PC-3 (cell line): Measurements from ENCODE around the gene SON. TPM values are rescaled to one million over a fixed set of nuclear protein-coding genes. Genes with fewer than 3 reads are reported as not detected.

ENCODE experiments used
- ATAC-seq: fragments of 200-7000 bp; cut with Tn5 transposase; 2 replicates; pipeline ENCODE4 v1.9.1; 2020; ENCODE audit warnings: mild to moderate bottlenecking, moderate library complexity
- BruUV-seq: library from RNA; stranded (reverse); fragments of 400-500 nt; replicated peaks from 2 replicates; lab custom pipeline; 2021; lab: Mats Ljungman, UMichigan
- CTCF ChIA-PET: fragments of 300-600 bp; sonication (Branson Sonifier 250); formaldehyde crosslinking; loops from one replicate; lab custom pipeline; 2022; ENCODE audit warnings: antibody characterized with exemption; lab: Charles Lee
- POLR2A ChIA-PET: fragments of 300-600 bp; sonication (Branson Sonifier 250); formaldehyde crosslinking; loops from one replicate; lab custom pipeline; 2022; ENCODE audit warnings: antibody characterized with exemption; ENCODE audit not compliant: unreplicated experiment; lab: Charles Lee
- DNase-seq: peaks from one replicate; pipeline ENCODE4 v3.0.0-alpha.2; 2015
- H2AFZ ChIP-seq: fragments of 300-600 bp; sonication (generic); 2 replicates; pipeline ENCODE4 v1.6.0; 2016; ENCODE audit warnings: antibody characterized with exemption, low read length
- H3F3A ChIP-seq: fragments of 300-600 bp; sonication (generic); one replicate; pipeline ENCODE4 v1.6.0; 2017; ENCODE audit warnings: antibody characterized with exemption, low read length, control low read depth, mild to moderate bottlenecking; ENCODE audit not compliant: unreplicated experiment
- H3K27ac ChIP-seq: fragments of 300-600 bp; sonication (generic); 2 replicates; pipeline ENCODE4 v1.5.1; 2016; ENCODE audit warnings: mild to moderate bottlenecking, low read length
- H3K27me3 ChIP-seq: fragments of 300-600 bp; sonication (generic); 2 replicates; pipeline ENCODE4 v1.6.1; 2016; ENCODE audit warnings: low read length, mixed read lengths
- H3K36me3 ChIP-seq: fragments of 300-600 bp; sonication (generic); 2 replicates; pipeline ENCODE4 v1.6.1; 2016; ENCODE audit warnings: low read depth, mixed run types, low read length, mixed read lengths
- H3K4me1 ChIP-seq: fragments of 300-600 bp; sonication (generic); 2 replicates; pipeline ENCODE4 v1.5.1; 2016; ENCODE audit warnings: low read length; ENCODE audit not compliant: insufficient read depth
- H3K4me2 ChIP-seq: fragments of 300-600 bp; sonication (generic); 2 replicates; pipeline ENCODE4 v1.6.0; 2016; ENCODE audit warnings: low read length
- H3K4me3 ChIP-seq: fragments of 300-600 bp; sonication (generic); 2 replicates; pipeline ENCODE4 v1.5.1; 2016; ENCODE audit warnings: mild to moderate bottlenecking, low read length, mixed read lengths
- H3K79me2 ChIP-seq: fragments of 300-600 bp; sonication (generic); 2 replicates; pipeline ENCODE4 v1.6.1; 2017; ENCODE audit warnings: low read length, mixed read lengths
- H3K9ac ChIP-seq: fragments of 300-600 bp; sonication (generic); 2 replicates; pipeline ENCODE4 v1.6.0; 2016; ENCODE audit warnings: mild to moderate bottlenecking, low read length
- H3K9me2 ChIP-seq: fragments of 300-600 bp; sonication (generic); replicated peaks from 2 replicates; pipeline ENCODE4 v1.6.1; 2016; ENCODE audit warnings: mixed run types, low read length, mixed read lengths
- H3K9me3 ChIP-seq: fragments of 300-600 bp; sonication (generic); 2 replicates; pipeline ENCODE4 v1.6.1; 2016; ENCODE audit warnings: low read length, mixed read lengths
- H4K20me1 ChIP-seq: fragments of 300-600 bp; sonication (generic); 2 replicates; pipeline ENCODE4 v1.6.1; 2016; ENCODE audit warnings: low read length, mixed read lengths
- EZH2 ChIP-seq: fragments of 300-600 bp; sonication (generic); IDR thresholded peaks from one replicate; pipeline ENCODE4 v1.6.1; 2017; ENCODE audit warnings: antibody characterized with exemption, mild to moderate bottlenecking, low read length; ENCODE audit not compliant: unreplicated experiment
- EZH2phosphoT487 ChIP-seq: fragments of 300-600 bp; sonication (generic); IDR thresholded peaks from 2 replicates; pipeline ENCODE4 v1.6.1; 2018; ENCODE audit warnings: mild to moderate bottlenecking, antibody characterized with exemption, low read length, borderline replicate concordance
- intact Hi-C: fragments of 100-400 bp; cut with micrococcal nuclease; formaldehyde crosslinking; loops from 2 replicates; pipeline ENCODE4 v1.9.0; 2023
- total RNA-seq: library from RNA; depleted of rRNA; stranded (reverse); fragments of >200 nt; gene quantifications from 2 replicates; pipeline ENCODE4 v1.2.3, GENCODE V29; 2014
- TF ChIP-seq, protein P1 (sequence below): fragments of 300-600 bp; sonication (generic); conservative IDR thresholded peaks from 2 replicates; pipeline ENCODE4 v1.5.1; 2017; ENCODE audit warnings: antibody characterized with exemption, low read depth, mild to moderate bottlenecking, low read length

The SON gene
- total RNA-seq, 1 experiment from 2014 or later, result 373 TPM

DNA sequence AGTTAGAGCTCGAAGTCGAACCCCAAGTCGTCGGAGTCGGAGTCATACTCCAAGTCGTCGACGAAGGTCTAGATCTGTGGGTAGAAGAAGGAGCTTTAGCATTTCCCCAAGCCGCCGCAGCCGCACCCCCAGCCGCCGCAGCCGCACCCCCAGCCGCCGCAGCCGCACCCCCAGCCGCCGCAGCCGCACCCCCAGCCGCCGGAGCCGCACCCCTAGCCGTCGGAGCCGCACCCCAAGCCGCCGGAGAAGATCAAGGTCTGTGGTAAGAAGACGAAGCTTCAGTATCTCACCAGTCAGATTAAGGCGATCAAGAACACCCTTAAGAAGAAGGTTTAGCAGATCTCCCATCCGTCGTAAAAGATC lies 12.1 kb downstream of the SON start:
- DNase-seq, result no peak
- Histone ChIP-seq H3F3A (no peaks in the 10 kb centered on the region), H3K79me2 (peaks cover 99% of the 10 kb centered on the region), H3K36me3 (peaks cover 91% of the 10 kb centered on the region), H2AFZ (no peak overlapping the region), H3K27me3 (no peaks in the 10 kb centered on the region), H3K27ac (no peak overlapping the region), H3K9me2 (no peaks in the 10 kb centered on the region), H4K20me1 (peaks cover 93% of the 10 kb centered on the region), H3K4me3 (no peak overlapping the region), H3K9ac (no peak overlapping the region), H3K9me3 (no peaks in the 10 kb centered on the region), H3K4me2 (no peak overlapping the region), H3K4me1 (no peaks in the 10 kb centered on the region)
- ATAC-seq, result no peak
- ChIA-PET POLR2A (no interaction called here), CTCF (no interaction called here)
- intact Hi-C loops, result no loop called here
- TF ChIP-seq EZH2, result no peak
- TF ChIP-seq EZH2phosphoT487, result no peak
- TF ChIP-seq, protein P1, sequence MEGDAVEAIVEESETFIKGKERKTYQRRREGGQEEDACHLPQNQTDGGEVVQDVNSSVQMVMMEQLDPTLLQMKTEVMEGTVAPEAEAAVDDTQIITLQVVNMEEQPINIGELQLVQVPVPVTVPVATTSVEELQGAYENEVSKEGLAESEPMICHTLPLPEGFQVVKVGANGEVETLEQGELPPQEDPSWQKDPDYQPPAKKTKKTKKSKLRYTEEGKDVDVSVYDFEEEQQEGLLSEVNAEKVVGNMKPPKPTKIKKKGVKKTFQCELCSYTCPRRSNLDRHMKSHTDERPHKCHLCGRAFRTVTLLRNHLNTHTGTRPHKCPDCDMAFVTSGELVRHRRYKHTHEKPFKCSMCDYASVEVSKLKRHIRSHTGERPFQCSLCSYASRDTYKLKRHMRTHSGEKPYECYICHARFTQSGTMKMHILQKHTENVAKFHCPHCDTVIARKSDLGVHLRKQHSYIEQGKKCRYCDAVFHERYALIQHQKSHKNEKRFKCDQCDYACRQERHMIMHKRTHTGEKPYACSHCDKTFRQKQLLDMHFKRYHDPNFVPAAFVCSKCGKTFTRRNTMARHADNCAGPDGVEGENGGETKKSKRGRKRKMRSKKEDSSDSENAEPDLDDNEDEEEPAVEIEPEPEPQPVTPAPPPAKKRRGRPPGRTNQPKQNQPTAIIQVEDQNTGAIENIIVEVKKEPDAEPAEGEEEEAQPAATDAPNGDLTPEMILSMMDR, result no peak
- BruUV-seq, result no TSS peak

DNA sequence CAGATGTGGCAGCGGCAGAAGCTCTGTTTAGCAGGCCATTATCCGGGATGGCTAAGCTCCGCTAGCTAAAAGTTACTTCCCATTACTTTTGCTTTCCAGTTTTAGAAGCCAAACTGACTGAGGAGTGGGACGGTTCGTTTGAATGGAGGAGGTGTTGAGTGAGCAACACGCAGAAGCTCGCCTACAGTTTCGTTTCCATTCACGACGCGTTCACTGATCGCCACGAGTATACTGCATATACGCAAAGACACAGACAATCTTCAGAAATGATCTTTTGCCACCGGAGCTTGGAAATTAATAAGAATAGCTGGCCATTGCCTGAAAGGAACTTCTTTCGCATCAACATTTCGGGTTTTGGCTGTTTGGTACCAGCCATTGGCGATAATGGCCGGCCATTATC lies 14.6 kb downstream of the SON start:
- DNase-seq, result no peak
- Histone ChIP-seq H2AFZ (no peak overlapping the region), H3K4me3 (no peak overlapping the region), H3K27ac (no peak overlapping the region), H3F3A (no peaks in the 10 kb centered on the region), H4K20me1 (peaks cover 87% of the 10 kb centered on the region), H3K9me3 (no peaks in the 10 kb centered on the region), H3K9me2 (no peaks in the 10 kb centered on the region), H3K9ac (no peak overlapping the region), H3K4me2 (no peak overlapping the region), H3K36me3 (peaks cover 88% of the 10 kb centered on the region), H3K79me2 (peaks cover 91% of the 10 kb centered on the region), H3K4me1 (no peaks in the 10 kb centered on the region), H3K27me3 (no peaks in the 10 kb centered on the region)
- BruUV-seq, result no TSS peak
- intact Hi-C loops, result no loop called here
- ATAC-seq, result no peak
- CTCF ChIA-PET, result no interaction called here
- POLR2A ChIA-PET, result no interaction called here
- TF ChIP-seq EZH2phosphoT487 (no peak), EZH2 (no peak)
- TF ChIP-seq, protein P1, result no peak

DNA sequence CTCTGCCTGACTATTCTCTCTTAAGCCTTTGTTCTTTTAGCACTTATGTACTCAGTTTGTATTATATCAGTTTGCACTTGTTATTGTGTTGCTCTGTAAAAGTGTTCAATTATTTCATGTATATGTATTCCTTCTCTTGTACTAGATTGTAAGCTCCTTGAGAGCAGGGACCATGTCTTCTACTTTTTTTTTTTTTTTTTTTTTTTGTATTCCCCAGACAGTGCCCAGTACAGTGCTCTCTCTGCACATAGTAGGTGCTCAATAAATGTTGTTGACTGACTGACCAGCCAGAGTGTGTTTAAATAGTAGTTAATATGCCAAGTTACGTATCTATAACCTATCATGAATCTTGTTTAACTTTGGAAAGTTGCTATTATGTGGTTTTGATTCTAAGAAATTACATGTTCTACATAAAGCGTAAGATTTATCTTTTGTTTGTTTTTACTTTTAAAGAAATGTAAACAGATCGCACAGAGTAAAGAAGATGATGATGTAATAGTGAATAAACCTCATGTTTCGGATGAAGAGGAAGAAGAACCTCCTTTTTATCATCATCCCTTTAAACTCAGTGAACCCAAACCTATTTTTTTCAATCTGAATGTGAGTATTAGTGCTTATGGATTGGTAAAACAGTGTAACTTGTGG lies 16.1 kb downstream of the SON start:
- Histone ChIP-seq H3K4me3 (no peak overlapping the region), H3K36me3 (peaks cover 89% of the 10 kb centered on the region), H3K9me2 (no peaks in the 10 kb centered on the region), H3K27me3 (no peaks in the 10 kb centered on the region), H2AFZ (no peak overlapping the region), H3K9ac (no peak overlapping the region), H3K9me3 (no peaks in the 10 kb centered on the region), H3F3A (no peaks in the 10 kb centered on the region), H3K79me2 (peaks cover 89% of the 10 kb centered on the region), H3K4me1 (no peaks in the 10 kb centered on the region), H3K27ac (no peak overlapping the region), H3K4me2 (no peak overlapping the region), H4K20me1 (peaks cover 77% of the 10 kb centered on the region)
- TF ChIP-seq EZH2phosphoT487 (no peak), EZH2 (no peak)
- TF ChIP-seq, protein P1, result no peak
- no TSS peak for BruUV-seq
- ATAC-seq, result peak; percentile 20; the same call in 1 of the 2 replicates
- ChIA-PET POLR2A (no interaction called here), CTCF (no interaction called here)
- intact Hi-C loops, result no loop called here
- DNase-seq, result no peak
